Testis (tissue), 3 donors: ENCODE data around the gene FBN2. TPM values are rescaled to one million over a fixed set of nuclear protein-coding genes. Genes with fewer than 3 reads are reported as not detected.

ENCODE experiments used
- DNase-seq: peaks from one replicate; pipeline ENCODE4 v3.0.0-alpha.2; 2019
- H3K27ac ChIP-seq, 2 donors: fragments of 200-600 bp; sonication (generic); one replicate each; pipeline ENCODE4 v1.5.1; 2019
- H3K27me3 ChIP-seq: fragments of 200-600 bp; sonication (generic); one replicate; pipeline ENCODE4 v1.5.1; 2019
- H3K36me3 ChIP-seq: fragments of 200-600 bp; sonication (generic); one replicate; pipeline ENCODE4 v1.5.1; 2017; ENCODE audit warnings: low read depth; ENCODE audit errors: missing control alignments
- H3K4me1 ChIP-seq: fragments of 200-600 bp; sonication (generic); one replicate; pipeline ENCODE4 v1.5.1; 2019
- H3K4me3 ChIP-seq, 2 donors: fragments of 200-600 bp; sonication (generic); one replicate each; pipeline ENCODE4 v1.5.1; 2017 to 2019
- H3K9me3 ChIP-seq: fragments of 200-600 bp; sonication (generic); one replicate; pipeline ENCODE4 v1.5.1; 2017
- CTCF ChIP-seq, 3 experiments: fragments of 450-650 bp in 2 of 3; fragments of 200-600 bp in 1 of 3; sonication (generic) in 1 of 3; IDR thresholded peaks; one replicate each; pipeline ENCODE4 v1.5.1; 2016 to 2019; ENCODE audit warnings: antibody characterized with exemption in 3 of 3, mild to moderate bottlenecking in 2 of 3, moderate library complexity in 1 of 3
- POLR2A ChIP-seq: fragments of 450-650 bp; IDR thresholded peaks from one replicate; pipeline ENCODE4 v1.6.1; 2017; ENCODE audit warnings: antibody characterized with exemption, mild to moderate bottlenecking, moderate library complexity
- WGBS, 2 donors: methylation state at CpG; one replicate each; pipeline ENCODE4 v1.1.5; 2018; 5-methylcytosine and 5-hydroxymethylcytosine counted together
- intact Hi-C: fragments of 100-400 bp; cut with DNase I; formaldehyde crosslinking; loops from one replicate; pipeline ENCODE4 v1.15.1; 2023; ENCODE audit warnings: low total_unique reads
- polyA plus RNA-seq: library from polyadenylated mRNA; stranded (reverse); fragments of 350-450 nt; fragmentation: Illumina TruSeq; extraction: RNeasy Lipid Tissue Mini Kit (QIAGEN cat#74804); gene quantifications from one replicate; pipeline ENCODE4 v1.2.3, GENCODE V29; 2014; ENCODE audit warnings: low read depth, low replicate concordance; ENCODE audit not compliant: insufficient read depth
- total RNA-seq, 2 donors: library from RNA; depleted of rRNA; stranded (reverse); fragments of >200 nt; gene quantifications; one replicate each; pipeline ENCODE4 v1.2.3, GENCODE V29; 2016

The FBN2 gene
- total and polyA plus RNA-seq, 3 donors from 2014 or later, result 13.8 to 22.4 (median 17.5) TPM

DNA sequence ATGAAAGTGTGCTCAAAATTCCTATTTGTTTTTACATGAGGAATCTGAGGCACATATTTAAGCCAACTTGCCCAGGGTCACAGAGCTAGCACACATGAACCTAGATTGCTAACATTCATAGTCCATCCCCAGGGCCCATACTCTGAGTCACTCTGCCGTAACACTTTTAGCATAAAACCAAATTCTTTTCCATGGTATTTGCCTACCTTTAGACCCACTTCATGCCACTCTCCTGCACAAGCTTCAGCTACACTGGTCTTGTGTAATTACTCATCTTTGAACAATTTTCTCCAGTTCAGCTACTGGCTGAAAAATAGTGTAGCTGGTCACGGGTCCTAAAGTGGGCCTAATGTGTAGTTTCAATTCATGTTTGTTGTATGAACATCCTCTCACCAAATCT is 253.8 kb downstream of the FBN2 start:
- TF ChIP-seq POLR2A (no peak), CTCF (IDR thresholded peaks at IDR 0.05) (no peak)
- 95 to 100% methylated on average over 2 of the region's 2 CpGs for WGBS, 2 donors
- Histone ChIP-seq H3K9me3 (no peaks in the 10 kb centered on the region), H3K4me3 (no peak overlapping the region), H3K36me3 (no peaks in the 10 kb centered on the region), H3K4me1 (no peaks in the 10 kb centered on the region), H3K27ac (no peak overlapping the region), H3K27me3 (no peaks in the 10 kb centered on the region)
- no peak for DNase-seq
- intact Hi-C loops, result no loop called here

DNA sequence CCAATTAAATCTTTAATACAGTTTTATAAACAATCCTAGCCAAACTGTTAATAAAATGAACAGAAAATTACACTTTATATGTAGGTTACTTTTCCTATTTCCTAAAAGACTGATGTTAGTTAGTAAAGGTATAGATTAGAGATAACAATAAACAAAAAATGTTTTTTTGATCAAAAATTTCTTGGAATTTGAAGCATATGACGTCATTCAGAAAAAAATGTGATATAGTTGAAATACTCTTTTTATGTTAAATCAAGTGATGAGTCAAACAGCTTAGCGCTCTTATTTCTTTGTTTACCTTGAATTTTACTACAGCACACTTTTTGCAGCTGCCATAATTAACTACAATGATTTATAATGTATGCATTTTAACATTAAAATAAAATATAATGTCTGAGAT is 258.7 kb downstream of the FBN2 start:
- intact Hi-C loops, result no loop called here
- no peaks in the 10 kb centered on the region for H3K27me3 ChIP-seq
- no peaks in the 10 kb centered on the region for H3K36me3 ChIP-seq
- DNase-seq, result no peak
- WGBS, 2 donors, result 71 to 93% methylated on average over 2 of the region's 2 CpGs
- H3K9me3 ChIP-seq, result no peaks in the 10 kb centered on the region
- H3K4me3 ChIP-seq, result no peak overlapping the region
- no peak overlapping the region for H3K27ac ChIP-seq
- no peaks in the 10 kb centered on the region for H3K4me1 ChIP-seq
- no peak for TF ChIP-seq CTCF (IDR thresholded peaks at IDR 0.05)
- TF ChIP-seq POLR2A, result no peak

- H3K4me3 ChIP-seq, result no peak overlapping the region
- H3K27ac ChIP-seq, result no peak overlapping the region
- no peaks in the 10 kb centered on the region for H3K9me3 ChIP-seq
- H3K4me1 ChIP-seq, result no peaks in the 10 kb centered on the region
- 84 to 85% methylated on average over 6 of the region's 6 CpGs for WGBS, 2 donors
- DNase-seq, result no peak
- no peaks in the 10 kb centered on the region for H3K27me3 ChIP-seq
- H3K36me3 ChIP-seq, result no peaks in the 10 kb centered on the region
- intact Hi-C loops, result no loop called here
- TF ChIP-seq POLR2A, result no peak
- no peak for TF ChIP-seq CTCF (IDR thresholded peaks at IDR 0.05)
Observed at GRCh38 chr5:128276537-128277216, 261.4 kb downstream of the FBN2 start.

- no peaks in the 10 kb centered on the region for H3K4me1 ChIP-seq
- TF ChIP-seq POLR2A, result no peak
- no peak for TF ChIP-seq CTCF (IDR thresholded peaks at IDR 0.05)
- no peak overlapping the region for H3K4me3 ChIP-seq
- no peaks in the 10 kb centered on the region for H3K36me3 ChIP-seq
- 98 to 100% methylated on average over 2 of the region's 2 CpGs for WGBS, 2 donors
- H3K9me3 ChIP-seq, result no peaks in the 10 kb centered on the region
- H3K27me3 ChIP-seq, result no peaks in the 10 kb centered on the region
- no peak for DNase-seq
- intact Hi-C loops, result no loop called here
- H3K27ac ChIP-seq, result no peak overlapping the region
Observed at GRCh38 chr5:128274441-128274840, 263.6 kb downstream of the FBN2 start.

GRCh38 chr5:128273736-128274135 is 264.3 kb downstream of the FBN2 start:
- Histone ChIP-seq H3K9me3 (no peaks in the 10 kb centered on the region), H3K4me1 (no peaks in the 10 kb centered on the region), H3K27me3 (no peaks in the 10 kb centered on the region), H3K27ac (no peak overlapping the region), H3K36me3 (no peaks in the 10 kb centered on the region), H3K4me3 (no peak overlapping the region)
- no peak for TF ChIP-seq CTCF (IDR thresholded peaks at IDR 0.05)
- TF ChIP-seq POLR2A, result no peak
- no peak for DNase-seq
- 90 to 92% methylated on average over 5 of the region's 5 CpGs for WGBS, 2 donors
- intact Hi-C loops, result no loop called here
